Caco-2 (cell line): ENCODE measurements around the gene HOXC9. TPM values are rescaled to one million over a fixed set of nuclear protein-coding genes. Genes with fewer than 3 reads are reported as not detected.

Experiments used
- BruUV-seq: library from RNA; stranded (reverse); fragments of 400-500 nt; replicated peaks from 2 replicates; lab custom pipeline; 2021; lab: Mats Ljungman, UMichigan
- CTCF ChIA-PET: fragments of 300-600 bp; sonication (Branson Sonifier 250); formaldehyde crosslinking; loops from one replicate; lab custom pipeline; 2022; ENCODE audit warnings: antibody characterized with exemption; lab: Charles Lee
- POLR2A ChIA-PET: fragments of 300-600 bp; sonication (Branson Sonifier 250); formaldehyde crosslinking; loops from one replicate; lab custom pipeline; 2022; ENCODE audit warnings: antibody characterized with exemption; lab: Charles Lee
- DNase-seq, 2 experiments: peaks; one replicate each; pipeline versions ENCODE4 v3.0.0 to v3.0.0-alpha.2; 2020 to 2022
- H3K27me3 ChIP-seq: replicated peaks from 2 replicates; pipeline ENCODE4 v1.6.0; 2011; ENCODE audit warnings: low read length; ENCODE audit not compliant: control insufficient read depth, insufficient read depth
- H3K36me3 ChIP-seq: 2 replicates; pipeline ENCODE4 v1.5.1; 2011; ENCODE audit warnings: low read length; ENCODE audit not compliant: control insufficient read depth, insufficient read depth
- H3K4me1 ChIP-seq: fragments of 250-450 bp; sonication (Bioruptor Pico); 2 replicates; pipeline ENCODE4 v1.5.1; 2020; ENCODE audit warnings: mild to moderate bottlenecking
- H3K4me3 ChIP-seq: 2 replicates; pipeline ENCODE4 v1.5.1; 2011; ENCODE audit warnings: low read depth, mild to moderate bottlenecking, control low read depth, low read length
- H3K9me3 ChIP-seq: fragments of 250-450 bp; sonication (Bioruptor Pico); 2 replicates; pipeline ENCODE4 v1.5.1; 2020; ENCODE audit warnings: mild to moderate bottlenecking, moderate library complexity
- H3K27ac Mint-ChIP-seq: one replicate; pipeline ENCODE4 v1.8.0; 2022; ENCODE audit warnings: mixed read lengths; ENCODE audit not compliant: unreplicated experiment
- H3K27me3 Mint-ChIP-seq: one replicate; pipeline ENCODE4 v1.8.0; 2022; ENCODE audit warnings: mixed read lengths; ENCODE audit not compliant: insufficient read depth, unreplicated experiment
- H3K36me3 Mint-ChIP-seq: one replicate; pipeline ENCODE4 v1.8.0; 2022; ENCODE audit warnings: mild to moderate bottlenecking, mixed read lengths; ENCODE audit not compliant: insufficient read depth, unreplicated experiment
- H3K4me1 Mint-ChIP-seq: one replicate; pipeline ENCODE4 v1.8.0; 2022; ENCODE audit warnings: low read depth, mixed read lengths; ENCODE audit not compliant: unreplicated experiment
- H3K4me3 Mint-ChIP-seq: one replicate; pipeline ENCODE4 v1.8.0; 2022; ENCODE audit warnings: mild to moderate bottlenecking, moderate library complexity, mixed read lengths; ENCODE audit not compliant: unreplicated experiment
- H3K9me3 Mint-ChIP-seq: one replicate; pipeline ENCODE4 v1.8.0; 2022; ENCODE audit warnings: mixed read lengths; ENCODE audit not compliant: unreplicated experiment
- CTCF ChIP-seq, 2 experiments: fragments of 200-600 bp in 1 of 2; IDR thresholded peaks; 1 replicate in 1 of 2; 2 replicates in 1 of 2; pipeline versions ENCODE4 v1.5.1 to v1.8.0; 2011 to 2022; ENCODE audit warnings: antibody characterized with exemption in 1 of 2, control low read depth in 1 of 2, inconsistent platforms in 1 of 2, low read depth in 1 of 2, low read length in 1 of 2, mild to moderate bottlenecking in 1 of 2, moderate library complexity in 1 of 2; ENCODE audit not compliant: insufficient read depth in 1 of 2, severe bottlenecking in 1 of 2, unreplicated experiment in 1 of 2
- intact Hi-C: fragments of 100-400 bp; cut with micrococcal nuclease; formaldehyde crosslinking; loops from one replicate; pipeline ENCODE4 v1.10.0; 2022; ENCODE audit not compliant: unreplicated experiment
- total RNA-seq: library from RNA; stranded (reverse); gene quantifications from 2 replicates; pipeline ENCODE4 v1.2.3, GENCODE V29; 2022

Gene HOXC9
- total RNA-seq, 1 experiment from 2014 or later = 2.9 TPM

DNA sequence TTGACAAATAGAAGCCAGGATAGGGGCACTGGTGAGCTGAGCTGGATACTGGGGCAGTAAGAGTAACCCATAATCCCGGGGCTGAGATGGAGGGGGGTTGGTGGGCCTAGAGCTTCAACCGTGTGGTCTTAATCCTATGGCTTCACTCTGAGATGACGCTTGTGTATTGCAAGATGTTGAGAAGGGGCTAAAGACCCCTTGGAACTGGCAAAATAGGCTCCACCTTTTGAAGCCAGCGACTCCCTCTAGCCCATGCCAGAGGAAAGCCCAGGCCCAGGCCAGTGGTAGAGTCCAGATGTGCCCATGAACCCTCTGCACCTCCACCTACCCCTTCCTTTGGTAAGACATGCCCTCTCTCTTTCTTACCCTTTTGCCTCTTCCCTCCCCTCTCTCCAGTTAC is 40.6 kb upstream of the HOXC9 start:
- DNase-seq = no peak
- no TSS peak for BruUV-seq
- ChIA-PET CTCF (no interaction called here), POLR2A (no interaction called here)
- Mint-ChIP-seq H3K27ac (no peak overlapping the region), H3K4me3 (no peak overlapping the region), H3K36me3 (no peaks in the 10 kb centered on the region), H3K27me3 (no peaks in the 10 kb centered on the region), H3K4me1 (peaks cover 6% of the 10 kb centered on the region), H3K9me3 (no peaks in the 10 kb centered on the region)
- Histone ChIP-seq H3K27me3 (no peaks in the 10 kb centered on the region), H3K36me3 (no peaks in the 10 kb centered on the region), H3K9me3 (no peaks in the 10 kb centered on the region), H3K4me3 (no peak overlapping the region), H3K4me1 (peaks cover 15% of the 10 kb centered on the region)
- intact Hi-C loops = no loop called here
- TF ChIP-seq CTCF (IDR thresholded peaks at IDR 0.05; ENCODE audit: insufficient read depth in 1 of 2, low read depth in 1 of 2, low read length in 1 of 2, severe bottlenecking in 1 of 2, unreplicated experiment in 1 of 2) = no peak

DNA sequence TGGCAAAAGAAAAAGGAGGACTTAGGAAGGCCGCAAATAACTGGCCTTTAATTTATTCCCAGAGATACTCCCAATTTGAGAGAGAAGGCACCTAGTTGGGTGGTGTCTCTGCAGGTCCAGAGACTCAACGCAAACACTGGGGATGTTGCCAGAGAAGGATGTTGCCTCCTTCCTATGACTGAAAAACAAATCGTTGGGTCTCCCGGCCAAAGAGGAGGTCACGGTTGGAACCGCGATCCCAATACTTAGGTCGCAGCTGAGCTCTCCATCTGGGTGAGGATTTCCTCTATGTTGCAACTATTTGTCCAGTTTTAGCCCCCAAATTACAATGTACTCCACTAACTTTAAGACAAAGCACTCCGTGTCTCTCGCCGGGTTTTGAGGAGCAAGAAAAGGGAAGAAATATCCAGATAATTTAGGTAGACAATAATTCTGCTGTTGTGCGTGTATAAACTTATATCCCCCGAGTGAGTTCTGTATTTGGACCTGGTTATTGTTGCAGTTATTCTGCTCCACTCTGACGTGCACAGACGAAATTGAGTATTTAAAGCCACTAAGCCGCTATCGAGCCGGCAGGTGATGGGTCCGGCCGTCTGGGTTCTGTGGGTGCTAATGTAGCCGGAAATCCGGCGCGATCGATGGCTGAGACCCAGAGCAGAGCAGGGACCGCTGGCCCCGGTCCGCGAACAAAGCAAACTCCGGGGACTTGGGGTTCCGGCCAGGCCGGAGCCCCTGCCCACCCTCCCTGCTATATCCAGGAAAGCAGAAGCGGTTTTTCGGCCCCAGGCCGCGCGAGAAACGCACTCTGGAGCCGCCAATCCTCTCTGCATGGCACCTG is 39.6 kb upstream of the HOXC9 start:
- DNase-seq = no peak
- H3K9me3 ChIP-seq = no peaks in the 10 kb centered on the region
- no peak overlapping the region for H3K4me3 ChIP-seq
- no peaks in the 10 kb centered on the region for H3K36me3 ChIP-seq
- no TSS peak for BruUV-seq
- H3K4me3 Mint-ChIP-seq = no peak overlapping the region
- ChIA-PET CTCF (no interaction called here), POLR2A (no interaction called here)
- intact Hi-C loops = no loop called here
- no peak for TF ChIP-seq CTCF (IDR thresholded peaks at IDR 0.05; ENCODE audit: insufficient read depth in 1 of 2, low read depth in 1 of 2, low read length in 1 of 2, severe bottlenecking in 1 of 2, unreplicated experiment in 1 of 2)
- H3K27me3 ChIP-seq = no peaks in the 10 kb centered on the region
- H3K27me3 Mint-ChIP-seq = no peaks in the 10 kb centered on the region
- H3K9me3 Mint-ChIP-seq = no peaks in the 10 kb centered on the region
- no peak overlapping the region for H3K27ac Mint-ChIP-seq
- peaks cover 10% of the 10 kb centered on the region; the same call in 1 of the 2 replicates for H3K4me1 ChIP-seq
- peaks cover 11% of the 10 kb centered on the region for H3K4me1 Mint-ChIP-seq
- H3K36me3 Mint-ChIP-seq = no peaks in the 10 kb centered on the region

- CTCF ChIA-PET = no interaction called here
- Mint-ChIP-seq H3K4me1 (peaks cover 15% of the 10 kb centered on the region), H3K4me3 (no peak overlapping the region), H3K9me3 (no peaks in the 10 kb centered on the region), H3K27ac (no peak overlapping the region), H3K36me3 (no peaks in the 10 kb centered on the region), H3K27me3 (no peaks in the 10 kb centered on the region)
- DNase-seq = no peak
- TF ChIP-seq CTCF (IDR thresholded peaks at IDR 0.05; ENCODE audit: insufficient read depth in 1 of 2, low read depth in 1 of 2, low read length in 1 of 2, severe bottlenecking in 1 of 2, unreplicated experiment in 1 of 2) = no peak
- Histone ChIP-seq H3K4me3 (no peak overlapping the region), H3K9me3 (no peaks in the 10 kb centered on the region), H3K27me3 (no peaks in the 10 kb centered on the region), H3K36me3 (no peaks in the 10 kb centered on the region), H3K4me1 (0 out of 2 replicates have a peak, but pooled peaks cover 5% of the 10 kb centered on the region)
- intact Hi-C loops = no loop called here
- no TSS peak for BruUV-seq
- POLR2A ChIA-PET = no interaction called here
Measured at GRCh38 chr12:53961025-53961761, 38.8 kb upstream of the HOXC9 start.
